ENCODE results near the gene HYDIN.

HYDIN gene

DNA sequence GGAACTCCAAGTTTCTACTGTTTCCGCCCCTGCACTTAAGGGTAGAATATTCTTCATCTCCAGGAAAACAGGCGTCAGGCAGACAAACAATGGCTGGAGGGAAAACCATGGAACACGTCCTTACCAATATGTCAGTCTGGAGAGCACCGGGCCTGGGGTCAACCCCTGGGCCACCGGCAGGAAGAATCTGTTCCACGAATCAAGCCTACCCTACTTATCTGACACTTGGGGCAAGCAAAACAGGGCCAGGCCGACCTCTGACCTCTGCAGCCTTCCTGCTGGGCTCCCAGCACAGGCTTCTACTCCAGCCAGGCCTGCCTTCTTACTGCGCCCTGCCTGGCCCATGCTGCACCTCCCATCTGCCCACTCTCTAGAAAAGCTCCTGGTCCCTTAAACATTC is 439.7 kb downstream of the HYDIN start:
- no peak for TF ChIP-seq ZNF565 (CRISPR knock-in tag; conservative IDR thresholded peaks at IDR 0.05; ENCODE audit: low read depth)
- TF ChIP-seq PPARA (CRISPR knock-in tag; IDR thresholded peaks at IDR 0.05; ENCODE audit: borderline replicate concordance), result no peak
- no peak for TF ChIP-seq ESRRG (CRISPR knock-in tag; IDR thresholded peaks at IDR 0.05)
- no peak for TF ChIP-seq ZFP30 (CRISPR knock-in tag; IDR thresholded peaks at IDR 0.05)
- TF ChIP-seq TOX (CRISPR knock-in tag; IDR thresholded peaks at IDR 0.05; ENCODE audit: borderline replicate concordance), result no peak
- no peak for TF ChIP-seq ZNF70 (CRISPR knock-in tag; IDR thresholded peaks at IDR 0.05)
- no peak for TF ChIP-seq TCF4 (CRISPR knock-in tag; IDR thresholded peaks at IDR 0.05; ENCODE audit: borderline replicate concordance)
- TF ChIP-seq, protein P1, sequence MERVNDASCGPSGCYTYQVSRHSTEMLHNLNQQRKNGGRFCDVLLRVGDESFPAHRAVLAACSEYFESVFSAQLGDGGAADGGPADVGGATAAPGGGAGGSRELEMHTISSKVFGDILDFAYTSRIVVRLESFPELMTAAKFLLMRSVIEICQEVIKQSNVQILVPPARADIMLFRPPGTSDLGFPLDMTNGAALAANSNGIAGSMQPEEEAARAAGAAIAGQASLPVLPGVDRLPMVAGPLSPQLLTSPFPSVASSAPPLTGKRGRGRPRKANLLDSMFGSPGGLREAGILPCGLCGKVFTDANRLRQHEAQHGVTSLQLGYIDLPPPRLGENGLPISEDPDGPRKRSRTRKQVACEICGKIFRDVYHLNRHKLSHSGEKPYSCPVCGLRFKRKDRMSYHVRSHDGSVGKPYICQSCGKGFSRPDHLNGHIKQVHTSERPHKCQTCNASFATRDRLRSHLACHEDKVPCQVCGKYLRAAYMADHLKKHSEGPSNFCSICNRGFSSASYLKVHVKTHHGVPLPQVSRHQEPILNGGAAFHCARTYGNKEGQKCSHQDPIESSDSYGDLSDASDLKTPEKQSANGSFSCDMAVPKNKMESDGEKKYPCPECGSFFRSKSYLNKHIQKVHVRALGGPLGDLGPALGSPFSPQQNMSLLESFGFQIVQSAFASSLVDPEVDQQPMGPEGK (CRISPR knock-in tag; IDR thresholded peaks at IDR 0.05; ENCODE audit: borderline replicate concordance), result no peak
- no peak for TF ChIP-seq ARNTL (CRISPR knock-in tag; IDR thresholded peaks at IDR 0.05; ENCODE audit: borderline replicate concordance, low read depth)
- TF ChIP-seq, protein P2, sequence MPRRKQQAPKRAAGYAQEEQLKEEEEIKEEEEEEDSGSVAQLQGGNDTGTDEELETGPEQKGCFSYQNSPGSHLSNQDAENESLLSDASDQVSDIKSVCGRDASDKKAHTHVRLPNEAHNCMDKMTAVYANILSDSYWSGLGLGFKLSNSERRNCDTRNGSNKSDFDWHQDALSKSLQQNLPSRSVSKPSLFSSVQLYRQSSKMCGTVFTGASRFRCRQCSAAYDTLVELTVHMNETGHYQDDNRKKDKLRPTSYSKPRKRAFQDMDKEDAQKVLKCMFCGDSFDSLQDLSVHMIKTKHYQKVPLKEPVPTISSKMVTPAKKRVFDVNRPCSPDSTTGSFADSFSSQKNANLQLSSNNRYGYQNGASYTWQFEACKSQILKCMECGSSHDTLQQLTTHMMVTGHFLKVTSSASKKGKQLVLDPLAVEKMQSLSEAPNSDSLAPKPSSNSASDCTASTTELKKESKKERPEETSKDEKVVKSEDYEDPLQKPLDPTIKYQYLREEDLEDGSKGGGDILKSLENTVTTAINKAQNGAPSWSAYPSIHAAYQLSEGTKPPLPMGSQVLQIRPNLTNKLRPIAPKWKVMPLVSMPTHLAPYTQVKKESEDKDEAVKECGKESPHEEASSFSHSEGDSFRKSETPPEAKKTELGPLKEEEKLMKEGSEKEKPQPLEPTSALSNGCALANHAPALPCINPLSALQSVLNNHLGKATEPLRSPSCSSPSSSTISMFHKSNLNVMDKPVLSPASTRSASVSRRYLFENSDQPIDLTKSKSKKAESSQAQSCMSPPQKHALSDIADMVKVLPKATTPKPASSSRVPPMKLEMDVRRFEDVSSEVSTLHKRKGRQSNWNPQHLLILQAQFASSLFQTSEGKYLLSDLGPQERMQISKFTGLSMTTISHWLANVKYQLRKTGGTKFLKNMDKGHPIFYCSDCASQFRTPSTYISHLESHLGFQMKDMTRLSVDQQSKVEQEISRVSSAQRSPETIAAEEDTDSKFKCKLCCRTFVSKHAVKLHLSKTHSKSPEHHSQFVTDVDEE (CRISPR knock-in tag; IDR thresholded peaks at IDR 0.05), result no peak
- TF ChIP-seq, protein P3, sequence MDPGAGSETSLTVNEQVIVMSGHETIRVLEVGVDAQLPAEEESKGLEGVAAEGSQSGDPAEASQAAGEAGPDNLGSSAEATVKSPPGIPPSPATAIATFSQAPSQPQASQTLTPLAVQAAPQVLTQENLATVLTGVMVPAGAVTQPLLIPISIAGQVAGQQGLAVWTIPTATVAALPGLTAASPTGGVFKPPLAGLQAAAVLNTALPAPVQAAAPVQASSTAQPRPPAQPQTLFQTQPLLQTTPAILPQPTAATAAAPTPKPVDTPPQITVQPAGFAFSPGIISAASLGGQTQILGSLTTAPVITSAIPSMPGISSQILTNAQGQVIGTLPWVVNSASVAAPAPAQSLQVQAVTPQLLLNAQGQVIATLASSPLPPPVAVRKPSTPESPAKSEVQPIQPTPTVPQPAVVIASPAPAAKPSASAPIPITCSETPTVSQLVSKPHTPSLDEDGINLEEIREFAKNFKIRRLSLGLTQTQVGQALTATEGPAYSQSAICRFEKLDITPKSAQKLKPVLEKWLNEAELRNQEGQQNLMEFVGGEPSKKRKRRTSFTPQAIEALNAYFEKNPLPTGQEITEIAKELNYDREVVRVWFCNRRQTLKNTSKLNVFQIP (CRISPR knock-in tag; IDR thresholded peaks at IDR 0.05; ENCODE audit: borderline replicate concordance, low read depth), result no peak
- TF ChIP-seq SNAI2 (CRISPR knock-in tag; IDR thresholded peaks at IDR 0.05), result no peak
- no peak for TF ChIP-seq CSDC2 (CRISPR knock-in tag; IDR thresholded peaks at IDR 0.05)
- no peak for ATAC-seq

DNA sequence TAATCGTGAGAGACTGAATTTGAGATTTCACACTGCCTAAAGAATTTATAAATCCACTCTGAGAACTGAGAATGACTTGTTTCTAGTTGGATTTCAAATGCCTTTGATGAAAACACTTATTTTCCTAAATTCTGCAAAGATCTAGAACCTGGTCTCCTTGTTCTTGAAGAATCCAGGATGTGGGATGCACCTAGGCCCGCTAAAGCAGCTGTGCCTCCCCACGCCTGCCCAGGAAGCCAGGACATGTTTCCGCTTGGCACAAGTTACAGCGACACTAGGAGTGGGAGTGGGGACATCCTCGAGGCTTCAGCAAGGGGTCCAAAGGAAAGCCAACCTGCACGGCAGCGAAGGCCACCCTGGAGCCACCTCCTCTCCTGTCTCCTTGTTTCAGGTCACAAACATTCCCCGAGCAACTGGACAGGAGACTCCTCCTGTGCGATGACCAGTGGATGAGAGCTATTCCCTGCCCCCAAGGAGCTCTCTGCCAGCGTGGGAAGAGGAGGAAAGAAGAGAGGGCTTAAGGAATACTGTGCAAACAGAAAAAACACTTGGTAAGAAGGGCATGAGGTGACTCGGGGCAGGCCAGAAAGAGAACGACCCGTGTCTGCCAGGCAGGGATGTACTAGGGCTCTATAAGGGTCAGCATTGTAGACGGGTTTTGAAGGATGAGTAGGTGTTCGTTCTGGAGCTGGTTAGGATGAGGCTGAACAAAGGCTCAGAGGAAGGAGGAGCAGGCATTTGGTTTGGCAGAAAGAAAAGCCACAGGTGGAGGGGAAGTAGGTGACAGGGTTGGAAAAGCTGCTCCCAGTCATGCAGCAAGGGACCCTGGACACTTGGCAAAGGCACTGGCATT is 440.7 kb downstream of the HYDIN start:
- TF ChIP-seq, protein P4, sequence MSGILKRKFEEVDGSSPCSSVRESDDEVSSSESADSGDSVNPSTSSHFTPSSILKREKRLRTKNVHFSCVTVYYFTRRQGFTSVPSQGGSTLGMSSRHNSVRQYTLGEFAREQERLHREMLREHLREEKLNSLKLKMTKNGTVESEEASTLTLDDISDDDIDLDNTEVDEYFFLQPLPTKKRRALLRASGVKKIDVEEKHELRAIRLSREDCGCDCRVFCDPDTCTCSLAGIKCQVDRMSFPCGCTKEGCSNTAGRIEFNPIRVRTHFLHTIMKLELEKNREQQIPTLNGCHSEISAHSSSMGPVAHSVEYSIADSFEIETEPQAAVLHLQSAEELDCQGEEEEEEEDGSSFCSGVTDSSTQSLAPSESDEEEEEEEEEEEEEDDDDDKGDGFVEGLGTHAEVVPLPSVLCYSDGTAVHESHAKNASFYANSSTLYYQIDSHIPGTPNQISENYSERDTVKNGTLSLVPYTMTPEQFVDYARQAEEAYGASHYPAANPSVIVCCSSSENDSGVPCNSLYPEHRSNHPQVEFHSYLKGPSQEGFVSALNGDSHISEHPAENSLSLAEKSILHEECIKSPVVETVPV (CRISPR knock-in tag; IDR thresholded peaks at IDR 0.05), result no peak
- TF ChIP-seq ZFP3 (CRISPR knock-in tag; IDR thresholded peaks at IDR 0.05), result peak; percentile 85
- no peak for ATAC-seq

DNA sequence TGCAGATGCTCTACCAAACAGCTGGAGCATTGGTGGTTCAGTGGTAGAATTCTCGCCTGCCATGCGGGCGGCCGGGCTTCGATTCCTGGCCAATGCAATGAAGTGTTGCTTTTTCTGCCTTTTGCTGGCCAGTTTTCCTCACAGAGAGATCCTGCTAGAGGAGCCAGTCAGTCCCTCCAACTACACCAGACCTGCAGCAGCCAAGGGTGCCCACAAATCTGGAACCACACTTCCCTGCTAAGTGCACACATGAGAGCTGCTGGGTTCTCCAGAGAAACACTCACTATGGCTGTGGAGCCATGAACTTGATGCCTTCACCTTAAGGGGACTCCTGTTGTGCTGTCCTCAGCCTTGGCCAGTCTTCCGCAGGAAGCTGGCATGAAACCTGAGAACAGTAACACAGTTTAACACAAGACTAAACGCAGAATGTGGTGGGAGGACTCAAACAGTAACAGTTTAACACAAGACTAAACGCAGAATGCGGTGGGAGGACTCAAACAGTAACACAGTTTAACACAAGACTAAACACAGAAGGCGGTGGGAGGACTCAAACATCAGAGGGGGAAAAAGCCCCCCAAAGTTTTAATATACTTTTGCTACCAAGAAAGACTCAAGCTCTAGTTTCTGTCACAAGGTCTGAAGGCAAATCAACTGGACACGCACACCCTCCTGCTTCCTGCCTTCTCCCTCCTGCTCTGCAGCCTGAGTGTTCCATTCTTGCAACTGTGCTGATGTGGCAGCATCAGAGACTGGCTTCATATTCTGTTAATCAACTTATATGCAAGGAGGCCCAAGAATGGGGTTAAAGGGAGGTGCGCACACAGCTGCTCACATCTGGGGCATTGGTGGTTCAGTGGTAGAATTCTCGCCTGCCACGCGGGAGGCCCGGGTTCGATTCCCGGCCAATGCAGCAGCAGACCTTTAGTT is 441.6 kb downstream of the HYDIN start:
- ATAC-seq, result no peak
- TF ChIP-seq BACH2 (CRISPR knock-in tag; IDR thresholded peaks at IDR 0.05; ENCODE audit: borderline replicate concordance) (no peak), ZNF8 (CRISPR knock-in tag; IDR thresholded peaks at IDR 0.05) (no peak), ISL1 (CRISPR knock-in tag; IDR thresholded peaks at IDR 0.05) (no peak), ZFP3 (CRISPR knock-in tag; IDR thresholded peaks at IDR 0.05) (no peak), ARNTL (CRISPR knock-in tag; IDR thresholded peaks at IDR 0.05; ENCODE audit: borderline replicate concordance, low read depth) (no peak), ZFP30 (CRISPR knock-in tag; IDR thresholded peaks at IDR 0.05) (no peak)
- TF ChIP-seq, protein P4 (CRISPR knock-in tag; IDR thresholded peaks at IDR 0.05), result no peak
- TF ChIP-seq, protein P5, sequence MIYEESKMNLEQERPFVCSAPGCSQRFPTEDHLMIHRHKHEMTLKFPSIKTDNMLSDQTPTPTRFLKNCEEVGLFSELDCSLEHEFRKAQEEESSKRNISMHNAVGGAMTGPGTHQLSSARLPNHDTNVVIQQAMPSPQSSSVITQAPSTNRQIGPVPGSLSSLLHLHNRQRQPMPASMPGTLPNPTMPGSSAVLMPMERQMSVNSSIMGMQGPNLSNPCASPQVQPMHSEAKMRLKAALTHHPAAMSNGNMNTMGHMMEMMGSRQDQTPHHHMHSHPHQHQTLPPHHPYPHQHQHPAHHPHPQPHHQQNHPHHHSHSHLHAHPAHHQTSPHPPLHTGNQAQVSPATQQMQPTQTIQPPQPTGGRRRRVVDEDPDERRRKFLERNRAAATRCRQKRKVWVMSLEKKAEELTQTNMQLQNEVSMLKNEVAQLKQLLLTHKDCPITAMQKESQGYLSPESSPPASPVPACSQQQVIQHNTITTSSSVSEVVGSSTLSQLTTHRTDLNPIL (CRISPR knock-in tag; IDR thresholded peaks at IDR 0.05; ENCODE audit: low read depth), result no peak
- TF ChIP-seq, protein P3 (CRISPR knock-in tag; IDR thresholded peaks at IDR 0.05; ENCODE audit: borderline replicate concordance, low read depth), result no peak

All from SK-N-SH treated with all-trans-retinoic acid at 6 μM for 48 hours (cell line).